K562 (cell line): ENCODE results near the gene CCDC28B. TPM values are rescaled to one million over a fixed set of nuclear protein-coding genes. Genes with fewer than 3 reads are reported as not detected.

Source experiments
- CEBPG ChIP-seq, 3 experiments: fragments of 200-800 bp in 1 of 3; sonication (Bioruptor generic) in 1 of 3; sonication (generic) in 1 of 3; formaldehyde crosslinking in 1 of 3; IDR thresholded peaks in 2 of 3; conservative IDR thresholded peaks in 1 of 3; 2 replicates each; pipeline versions ENCODE4 v1.6.1 to v1.8.0; 2016 to 2022; ENCODE audit warnings: missing compliant biosample characterization in 2 of 3, missing genetic modification characterization in 2 of 3, mild to moderate bottlenecking in 1 of 3, missing genetic modification reagents in 1 of 3
- EZH2 ChIP-seq: IDR thresholded peaks from 2 replicates; pipeline ENCODE4 v1.6.1; 2012; ENCODE audit warnings: low read depth, mild to moderate bottlenecking, inconsistent platforms, low read length, borderline replicate concordance
- GTF2F1 ChIP-seq: IDR thresholded peaks from 2 replicates; pipeline ENCODE4 v1.6.1; 2011; ENCODE audit warnings: low read depth, low read length, improper control_type of control experiment
- HDAC1 ChIP-seq, 2 experiments: fragments of 450-650 bp; IDR thresholded peaks; 2 replicates each; pipeline ENCODE4 v1.6.1; 2016 to 2017; ENCODE audit warnings: inconsistent platforms in 1 of 2, mild to moderate bottlenecking in 1 of 2, moderate library complexity in 1 of 2
- IRF2 ChIP-seq: sonication (generic); formaldehyde crosslinking; IDR thresholded peaks from 2 replicates; pipeline ENCODE4 v1.8.1; 2022; ENCODE audit warnings: mild to moderate bottlenecking, missing genetic modification reagents
- PHF21A ChIP-seq: fragments of 450-650 bp; IDR thresholded peaks from 2 replicates; pipeline ENCODE4 v1.6.1; 2017; ENCODE audit warnings: low read depth, borderline replicate concordance
- PRPF4 ChIP-seq: fragments of 200-400 bp; formaldehyde crosslinking; IDR thresholded peaks from one replicate; pipeline ENCODE4 v1.6.1; 2017; ENCODE audit warnings: low read length, low read depth, mild to moderate bottlenecking; ENCODE audit not compliant: insufficient read depth, poor library complexity, severe bottlenecking
- polyA plus RNA-seq, 8 experiments: library from polyadenylated mRNA; depleted of rRNA in 4 of 8; stranded (reverse) in 5 of 8; unstranded in 3 of 8; fragments of >200 nt; fragmentation: Nextera tagmentation in 2 of 8; fragmentation: Illumina TruSeq in 1 of 8; extraction: Ambion mirVana in 2 of 8; extraction: Trizol in 1 of 8; gene quantifications; 2 replicates each; pipeline versions ENCODE4 v1.2.1 to v1.2.3, GENCODE V29; 2011 to 2014; ENCODE audit warnings: inconsistent platforms in 1 of 8, missing spikeins in 1 of 8
- total RNA-seq, 7 experiments: library from RNA; depleted of rRNA in 6 of 7; stranded (reverse); fragments of >200 nt in 6 of 7; fragmentation: Illumina TruSeq in 2 of 7; extraction: Trizol in 2 of 7; gene quantifications; 2 replicates each; pipeline versions ENCODE4 v1.2.1 to v1.2.3, GENCODE V29; 2011 to 2021; ENCODE audit warnings: low replicate concordance in 1 of 7
- TF ChIP-seq, protein P1 (sequence below): fragments of 150-350 bp; conservative IDR thresholded peaks from 2 replicates; pipeline ENCODE4 v1.6.1; 2014; ENCODE audit warnings: low read length
- TF ChIP-seq, protein P2 (sequence below): fragments of 450-650 bp; formaldehyde crosslinking; IDR thresholded peaks from 2 replicates; pipeline ENCODE4 v1.4.0; 2022; ENCODE audit warnings: missing genetic modification characterization
- TF ChIP-seq, protein P3 (sequence below): fragments of 250-450 bp; sonication (Bioruptor Pico); IDR thresholded peaks from 2 replicates; pipeline ENCODE4 v1.8.0; 2022; ENCODE audit warnings: inconsistent platforms, mild to moderate bottlenecking, moderate library complexity, borderline replicate concordance
- TF ChIP-seq, protein P4 (sequence below): sonication (generic); formaldehyde crosslinking; IDR thresholded peaks from 2 replicates; pipeline ENCODE4 v1.8.0; 2022; ENCODE audit warnings: mild to moderate bottlenecking, missing genetic modification reagents
- TF ChIP-seq, protein P5 (sequence below), 3 experiments: fragments of 200-800 bp in 1 of 3; sonication (Bioruptor generic) in 1 of 3; sonication (generic) in 1 of 3; formaldehyde crosslinking in 1 of 3; IDR thresholded peaks; 2 replicates each; pipeline versions ENCODE4 v1.6.1 to v1.8.0; 2016 to 2022; ENCODE audit warnings: mild to moderate bottlenecking in 2 of 3, missing compliant biosample characterization in 2 of 3, missing genetic modification characterization in 2 of 3, missing genetic modification reagents in 1 of 3
- TF ChIP-seq, protein P6 (sequence below), 2 experiments: fragments of 250-450 bp in 1 of 2; fragments of 450-650 bp in 1 of 2; sonication (Bioruptor Pico) in 1 of 2; IDR thresholded peaks; 2 replicates each; pipeline versions ENCODE4 v1.6.1 to v1.8.0; 2016 to 2021; ENCODE audit warnings: mild to moderate bottlenecking in 2 of 2, moderate library complexity in 2 of 2, missing compliant biosample characterization in 1 of 2, missing genetic modification characterization in 1 of 2
- TF ChIP-seq, protein P7 (sequence below): fragments of 250-450 bp; sonication (Bioruptor Pico); IDR thresholded peaks from 2 replicates; pipeline ENCODE4 v1.8.0; 2022; ENCODE audit warnings: inconsistent platforms

The CCDC28B gene
- total and polyA plus RNA-seq, 9 of the 15 experiments (the other 6 are each of a cell fraction or from before 2014, with no cell fraction given): 5.7 to 54.5 (median 31.7) TPM

DNA sequence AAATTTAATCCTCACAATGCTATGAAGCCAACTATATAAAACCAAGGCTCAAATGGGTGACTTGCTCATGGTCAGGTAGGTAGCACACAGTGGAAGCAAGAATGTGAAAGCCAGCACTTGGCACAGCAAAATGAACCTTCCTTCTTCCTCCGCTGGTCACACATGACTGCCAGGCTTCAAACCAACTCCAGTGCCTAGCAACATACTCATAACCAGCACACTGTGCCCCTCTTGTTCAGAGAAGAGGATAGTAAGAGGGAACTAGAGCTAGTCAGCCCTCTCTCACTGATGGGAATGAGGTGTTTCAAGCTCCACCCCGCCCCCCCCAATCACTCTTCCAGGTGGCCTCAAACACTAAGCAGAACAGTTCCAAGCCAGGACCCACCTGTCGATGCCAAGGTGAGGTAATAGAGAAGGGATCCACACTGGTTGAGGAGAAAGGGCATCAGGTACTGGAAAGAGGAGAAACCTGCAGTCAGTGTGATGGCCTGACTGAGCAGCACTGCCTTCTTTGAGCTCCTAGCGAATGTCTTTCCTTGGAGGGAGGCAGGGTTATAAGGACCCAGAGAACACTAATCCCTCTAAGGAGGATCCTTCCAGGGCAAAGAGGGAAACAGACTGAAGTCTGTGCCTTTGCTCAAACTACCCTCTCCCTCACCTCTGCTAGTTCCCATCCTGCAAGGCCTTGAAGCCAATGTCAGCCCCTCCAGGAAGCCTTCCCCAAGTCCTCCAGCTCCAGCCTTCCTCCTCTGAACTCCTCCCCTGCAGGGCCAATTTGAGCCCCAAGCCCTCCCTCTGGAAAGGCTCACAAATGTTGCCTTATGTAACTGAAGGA, 20.6 kb downstream of the CCDC28B start (continued):
- TF ChIP-seq HDAC1 (IDR thresholded peaks at IDR 0.05) (no peak), EZH2 (no peak), GTF2F1 (no peak), IRF2 (CRISPR knock-in tag) (no peak), CEBPG (CRISPR knock-in tag; IDR thresholded peaks at IDR 0.05) (no peak), CEBPG (tag; conservative IDR thresholded peaks at IDR 0.05 in 1 of 2, IDR thresholded peaks at IDR 0.05 in 1 of 2) (0 out of 4 replicates have a peak, but pooled peaks of 1 of the 2 experiments have one; percentile 8), PRPF4 (no peak), PHF21A (no peak)
- TF ChIP-seq, protein P1, sequence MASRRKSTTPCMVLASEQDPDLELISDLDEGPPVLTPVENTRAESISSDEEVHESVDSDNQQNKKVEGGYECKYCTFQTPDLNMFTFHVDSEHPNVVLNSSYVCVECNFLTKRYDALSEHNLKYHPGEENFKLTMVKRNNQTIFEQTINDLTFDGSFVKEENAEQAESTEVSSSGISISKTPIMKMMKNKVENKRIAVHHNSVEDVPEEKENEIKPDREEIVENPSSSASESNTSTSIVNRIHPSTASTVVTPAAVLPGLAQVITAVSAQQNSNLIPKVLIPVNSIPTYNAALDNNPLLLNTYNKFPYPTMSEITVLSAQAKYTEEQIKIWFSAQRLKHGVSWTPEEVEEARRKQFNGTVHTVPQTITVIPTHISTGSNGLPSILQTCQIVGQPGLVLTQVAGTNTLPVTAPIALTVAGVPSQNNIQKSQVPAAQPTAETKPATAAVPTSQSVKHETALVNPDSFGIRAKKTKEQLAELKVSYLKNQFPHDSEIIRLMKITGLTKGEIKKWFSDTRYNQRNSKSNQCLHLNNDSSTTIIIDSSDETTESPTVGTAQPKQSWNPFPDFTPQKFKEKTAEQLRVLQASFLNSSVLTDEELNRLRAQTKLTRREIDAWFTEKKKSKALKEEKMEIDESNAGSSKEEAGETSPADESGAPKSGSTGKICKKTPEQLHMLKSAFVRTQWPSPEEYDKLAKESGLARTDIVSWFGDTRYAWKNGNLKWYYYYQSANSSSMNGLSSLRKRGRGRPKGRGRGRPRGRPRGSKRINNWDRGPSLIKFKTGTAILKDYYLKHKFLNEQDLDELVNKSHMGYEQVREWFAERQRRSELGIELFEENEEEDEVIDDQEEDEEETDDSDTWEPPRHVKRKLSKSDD: no peak
- TF ChIP-seq, protein P2, sequence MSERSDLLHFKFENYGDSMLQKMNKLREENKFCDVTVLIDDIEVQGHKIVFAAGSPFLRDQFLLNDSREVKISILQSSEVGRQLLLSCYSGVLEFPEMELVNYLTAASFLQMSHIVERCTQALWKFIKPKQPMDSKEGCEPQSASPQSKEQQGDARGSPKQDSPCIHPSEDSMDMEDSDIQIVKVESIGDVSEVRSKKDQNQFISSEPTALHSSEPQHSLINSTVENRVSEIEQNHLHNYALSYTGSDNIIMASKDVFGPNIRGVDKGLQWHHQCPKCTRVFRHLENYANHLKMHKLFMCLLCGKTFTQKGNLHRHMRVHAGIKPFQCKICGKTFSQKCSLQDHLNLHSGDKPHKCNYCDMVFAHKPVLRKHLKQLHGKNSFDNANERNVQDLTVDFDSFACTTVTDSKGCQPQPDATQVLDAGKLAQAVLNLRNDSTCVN (CRISPR knock-in tag): no peak
- TF ChIP-seq, protein P3, sequence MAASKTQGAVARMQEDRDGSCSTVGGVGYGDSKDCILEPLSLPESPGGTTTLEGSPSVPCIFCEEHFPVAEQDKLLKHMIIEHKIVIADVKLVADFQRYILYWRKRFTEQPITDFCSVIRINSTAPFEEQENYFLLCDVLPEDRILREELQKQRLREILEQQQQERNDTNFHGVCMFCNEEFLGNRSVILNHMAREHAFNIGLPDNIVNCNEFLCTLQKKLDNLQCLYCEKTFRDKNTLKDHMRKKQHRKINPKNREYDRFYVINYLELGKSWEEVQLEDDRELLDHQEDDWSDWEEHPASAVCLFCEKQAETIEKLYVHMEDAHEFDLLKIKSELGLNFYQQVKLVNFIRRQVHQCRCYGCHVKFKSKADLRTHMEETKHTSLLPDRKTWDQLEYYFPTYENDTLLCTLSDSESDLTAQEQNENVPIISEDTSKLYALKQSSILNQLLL: no peak
- TF ChIP-seq, protein P4, sequence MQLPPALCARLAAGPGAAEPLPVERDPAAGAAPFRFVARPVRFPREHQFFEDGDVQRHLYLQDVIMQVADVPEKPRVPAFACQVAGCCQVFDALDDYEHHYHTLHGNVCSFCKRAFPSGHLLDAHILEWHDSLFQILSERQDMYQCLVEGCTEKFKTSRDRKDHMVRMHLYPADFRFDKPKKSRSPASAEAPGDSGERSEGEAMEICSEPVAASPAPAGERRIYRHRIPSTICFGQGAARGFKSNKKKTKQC (CRISPR knock-in tag): no peak
- TF ChIP-seq, protein P5, sequence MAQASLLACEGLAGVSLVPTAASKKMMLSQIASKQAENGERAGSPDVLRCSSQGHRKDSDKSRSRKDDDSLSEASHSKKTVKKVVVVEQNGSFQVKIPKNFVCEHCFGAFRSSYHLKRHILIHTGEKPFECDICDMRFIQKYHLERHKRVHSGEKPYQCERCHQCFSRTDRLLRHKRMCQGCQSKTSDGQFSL (CRISPR knock-in tag; IDR thresholded peaks at IDR 0.05): peak; percentile 68; the same call in 1 of the 2 replicates
- TF ChIP-seq, protein P5 (tag; IDR thresholded peaks at IDR 0.05): no peak; a peak in 1 of 4 replicates
- TF ChIP-seq, protein P6, sequence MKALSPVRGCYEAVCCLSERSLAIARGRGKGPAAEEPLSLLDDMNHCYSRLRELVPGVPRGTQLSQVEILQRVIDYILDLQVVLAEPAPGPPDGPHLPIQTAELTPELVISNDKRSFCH (CRISPR knock-in tag; IDR thresholded peaks at IDR 0.05): no peak
- TF ChIP-seq, protein P6 (tag; IDR thresholded peaks at IDR 0.05): no peak
- TF ChIP-seq, protein P7, sequence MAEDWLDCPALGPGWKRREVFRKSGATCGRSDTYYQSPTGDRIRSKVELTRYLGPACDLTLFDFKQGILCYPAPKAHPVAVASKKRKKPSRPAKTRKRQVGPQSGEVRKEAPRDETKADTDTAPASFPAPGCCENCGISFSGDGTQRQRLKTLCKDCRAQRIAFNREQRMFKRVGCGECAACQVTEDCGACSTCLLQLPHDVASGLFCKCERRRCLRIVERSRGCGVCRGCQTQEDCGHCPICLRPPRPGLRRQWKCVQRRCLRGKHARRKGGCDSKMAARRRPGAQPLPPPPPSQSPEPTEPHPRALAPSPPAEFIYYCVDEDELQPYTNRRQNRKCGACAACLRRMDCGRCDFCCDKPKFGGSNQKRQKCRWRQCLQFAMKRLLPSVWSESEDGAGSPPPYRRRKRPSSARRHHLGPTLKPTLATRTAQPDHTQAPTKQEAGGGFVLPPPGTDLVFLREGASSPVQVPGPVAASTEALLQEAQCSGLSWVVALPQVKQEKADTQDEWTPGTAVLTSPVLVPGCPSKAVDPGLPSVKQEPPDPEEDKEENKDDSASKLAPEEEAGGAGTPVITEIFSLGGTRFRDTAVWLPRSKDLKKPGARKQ: no peak
